ENCODE data around the gene EPHA4. TPM values are rescaled to one million over a fixed set of nuclear protein-coding genes. Genes with fewer than 3 reads are reported as not detected.

Gene EPHA4
- total RNA-seq, 1 donor from 2014 or later = 14.2 TPM

DNA sequence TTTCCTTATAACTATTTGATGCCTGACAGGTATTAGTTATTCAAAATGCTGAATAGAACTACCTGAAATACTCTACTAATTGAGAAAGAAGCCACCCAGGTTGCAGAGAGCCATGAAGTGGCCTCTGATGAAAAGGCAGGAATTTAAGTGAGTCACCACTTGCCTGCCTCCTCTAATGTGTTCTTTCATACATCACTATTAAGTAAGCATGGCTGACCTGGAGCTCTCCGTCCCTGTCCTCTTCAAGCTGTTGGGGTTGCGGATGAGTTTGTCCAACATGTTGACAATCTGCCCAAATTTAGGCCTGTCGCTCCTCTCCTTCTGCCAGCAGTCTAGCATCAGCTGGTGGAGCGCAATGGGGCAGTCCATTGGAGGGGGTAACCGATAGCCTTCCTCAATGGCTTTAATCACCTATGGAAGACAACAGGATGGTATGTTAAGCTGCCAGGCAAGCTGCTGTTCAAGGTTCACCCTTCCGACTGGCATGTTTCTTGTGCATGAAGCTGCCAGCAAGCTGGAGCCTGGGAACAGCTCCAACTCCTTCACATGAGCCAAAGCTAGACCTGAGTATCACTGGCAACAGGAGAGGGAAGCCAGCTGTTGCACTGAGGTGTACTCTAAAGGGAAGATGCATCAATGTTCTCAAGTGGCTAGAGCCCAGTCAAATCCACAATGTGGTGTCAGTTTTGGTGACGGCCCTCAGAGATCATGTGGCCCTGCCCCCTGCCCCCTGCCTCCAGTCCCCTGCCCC is 142.2 kb downstream of the EPHA4 start:
- DNase-seq (ENCODE audit: missing footprints) (no peak), ATAC-seq (peak; percentile 44)
- intact Hi-C loops (cut with DNase I) = no loop called here

DNA sequence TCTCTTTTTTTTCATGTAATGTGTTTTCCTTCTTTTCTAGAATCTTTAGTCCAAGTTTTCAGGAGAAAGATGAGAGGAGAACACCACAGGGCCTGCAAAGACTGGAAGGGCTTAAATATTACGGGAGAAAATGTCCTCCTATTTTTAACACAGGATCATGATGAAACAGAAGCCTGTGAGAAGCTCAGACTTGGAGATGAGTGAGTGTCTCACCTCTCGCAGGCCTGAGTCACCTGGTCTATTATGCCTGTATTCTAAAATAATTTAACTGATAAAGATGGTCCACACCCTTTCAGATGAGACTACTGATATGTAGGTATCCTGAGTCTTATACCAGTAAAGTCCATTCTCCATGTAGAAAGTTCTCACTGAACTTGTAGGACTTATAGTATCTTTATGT is 143.2 kb downstream of the EPHA4 start:
- DNase-seq (ENCODE audit: missing footprints) (no peak), ATAC-seq (no peak)
- intact Hi-C loops (cut with DNase I) = no loop called here

DNA sequence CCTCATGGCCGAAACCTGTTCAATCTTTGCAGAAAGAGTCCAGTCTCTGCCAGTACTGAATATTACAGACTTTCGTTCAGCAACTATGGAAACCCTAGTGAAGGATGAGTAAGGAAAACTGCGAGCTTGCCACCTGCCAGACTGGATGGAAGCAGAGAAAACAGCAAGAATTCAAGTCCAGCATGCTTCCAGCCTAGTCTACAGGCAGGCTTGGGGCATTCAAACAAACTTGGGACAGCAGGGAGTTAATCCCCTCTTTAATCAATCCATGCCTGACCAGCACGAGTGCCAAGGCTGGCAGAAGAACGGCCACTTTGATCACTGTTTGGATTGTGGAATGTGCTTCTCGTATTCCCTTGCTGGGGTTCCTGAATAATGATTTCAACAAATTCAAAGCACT is 145.2 kb downstream of the EPHA4 start:
- intact Hi-C loops (cut with DNase I) = no loop called here
- no peak for ATAC-seq
- DNase-seq (ENCODE audit: missing footprints) = no peak

DNA sequence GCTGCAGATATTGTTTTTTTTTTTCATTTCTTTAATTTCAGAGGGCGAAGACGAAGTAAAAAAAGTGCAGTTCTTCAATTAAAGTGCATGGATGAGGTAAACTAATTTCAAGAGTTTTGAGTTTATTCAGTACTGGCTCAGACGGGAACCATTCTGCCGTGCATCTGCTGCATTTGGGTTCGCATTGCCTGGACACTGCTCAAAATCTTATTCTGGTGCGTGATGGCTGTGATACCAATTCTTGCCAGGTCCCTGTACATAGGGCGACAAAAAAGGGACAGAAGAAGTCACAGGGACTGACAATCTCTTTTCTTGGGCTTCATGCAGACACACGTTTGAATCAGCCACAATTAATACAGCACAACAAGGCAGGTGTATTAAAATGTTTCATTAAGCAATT is 146.2 kb downstream of the EPHA4 start:
- no peak for ATAC-seq
- intact Hi-C loops (cut with DNase I) = no loop called here
- no peak for DNase-seq (ENCODE audit: missing footprints)

DNA sequence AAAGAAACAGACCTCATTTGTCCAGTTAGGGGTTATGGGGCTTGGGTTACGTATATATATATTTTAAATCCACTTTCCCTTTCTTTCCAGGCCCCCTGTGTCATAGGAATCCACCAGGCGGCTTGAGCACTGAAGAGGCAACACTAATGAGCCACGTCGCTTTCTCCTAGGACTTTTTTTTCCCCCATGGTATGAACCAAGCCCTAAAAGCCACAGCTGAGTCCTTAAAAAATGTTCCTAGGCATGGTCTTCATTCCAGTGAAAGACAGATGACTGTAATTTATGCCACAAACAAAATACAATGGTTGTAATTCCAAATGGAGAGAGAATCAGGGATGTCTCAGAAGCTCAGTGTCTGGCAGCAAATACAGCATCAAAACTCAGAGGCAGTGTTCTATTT is 146.8 kb downstream of the EPHA4 start:
- ATAC-seq = no peak
- intact Hi-C loops (cut with DNase I) = no loop called here
- no peak for DNase-seq (ENCODE audit: missing footprints)

DNA sequence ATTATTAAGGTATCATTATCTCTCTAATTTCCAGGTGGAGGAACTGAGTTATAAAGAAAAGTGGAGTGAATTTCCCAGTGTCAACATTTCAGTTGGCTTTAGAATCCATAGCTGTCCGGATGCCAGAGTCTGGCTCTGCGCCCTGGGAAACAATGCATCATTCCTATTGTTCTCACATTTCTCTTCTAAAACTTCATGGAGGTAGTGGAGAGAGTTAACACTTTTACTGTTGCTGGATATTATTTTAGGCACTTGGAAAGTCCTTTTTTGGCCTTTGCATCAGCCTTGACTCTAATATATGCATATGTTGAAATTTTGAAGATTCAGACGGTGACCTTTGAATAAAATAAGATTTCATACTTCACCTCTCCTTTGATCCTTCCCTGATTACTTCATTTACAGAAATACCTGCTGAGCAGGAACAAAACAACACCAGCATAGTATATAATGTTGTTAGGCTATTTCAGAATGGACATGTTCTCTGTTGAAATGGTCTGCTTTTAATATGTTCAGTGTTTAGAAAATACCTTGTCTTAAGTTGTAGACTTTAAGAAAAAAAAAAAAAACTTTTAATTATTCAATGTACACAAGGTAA is 148.8 kb downstream of the EPHA4 start:
- intact Hi-C loops (cut with DNase I) = loop anchor here (2.0 to 5.0 kb wide), 2 partner anchors 149 to 195 kb away; partner anchors contain the start of gene EPHA4
- ATAC-seq = no peak

DNA sequence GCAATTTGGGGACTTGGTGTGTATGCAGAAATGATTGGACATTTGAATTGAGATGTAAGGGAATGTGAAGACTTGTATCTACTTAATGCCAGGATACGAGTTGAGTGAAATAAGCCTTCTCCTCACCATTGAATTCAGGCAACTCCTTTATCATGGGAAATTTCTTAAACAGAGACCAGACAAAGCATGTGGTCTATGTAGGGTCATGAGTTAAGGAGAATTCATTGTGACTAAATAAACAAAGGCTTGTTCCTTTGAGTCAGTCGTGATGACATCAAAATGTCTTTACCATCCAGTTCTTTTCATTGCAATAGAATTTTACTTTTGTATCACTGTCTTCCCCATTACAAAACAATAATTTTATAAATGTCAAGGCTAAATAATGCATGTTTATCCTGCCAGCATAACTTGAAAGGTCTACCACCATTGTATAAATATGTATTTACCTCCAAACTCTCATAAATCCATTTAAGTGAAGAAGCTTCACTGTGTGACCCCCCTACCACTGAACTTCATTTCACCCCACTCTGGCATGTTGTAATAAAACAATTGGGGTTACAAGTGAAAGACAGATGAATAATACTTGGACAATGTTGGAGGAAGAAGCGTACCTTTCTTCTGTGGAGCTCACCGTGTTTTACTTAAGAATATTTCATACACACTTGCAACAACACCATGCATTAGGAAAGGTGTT is 149.4 kb downstream of the EPHA4 start:
- ATAC-seq (no peak), DNase-seq (ENCODE audit: missing footprints) (no peak)
- intact Hi-C loops (cut with DNase I) = loop anchor here (2.0 to 5.0 kb wide), 2 partner anchors 150 to 194 kb away; partner anchors contain the start of gene EPHA4

More for the DNA sequence above, 148.8 kb downstream of the EPHA4 start:
- no peak for DNase-seq (ENCODE audit: missing footprints)

DNA sequence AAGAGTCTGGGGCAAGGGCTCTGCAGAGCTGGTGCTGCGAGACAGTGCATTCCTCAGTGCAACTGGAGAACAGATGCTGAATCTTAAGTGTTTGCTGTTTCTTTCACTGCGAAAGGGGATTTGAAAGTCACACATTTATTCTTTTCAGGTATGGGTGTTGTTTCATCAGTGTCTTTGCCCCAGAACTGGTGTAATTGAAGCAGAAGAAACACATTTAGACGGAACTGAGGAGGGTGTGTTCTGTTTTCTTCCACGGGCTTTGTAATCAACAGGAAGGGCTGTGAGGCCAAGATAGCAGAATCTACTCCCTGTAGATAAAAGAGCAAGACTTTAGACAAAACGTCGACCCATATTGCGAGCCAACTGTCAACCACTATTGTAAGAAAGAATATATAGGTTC is 151.9 kb downstream of the EPHA4 start:
- DNase-seq (ENCODE audit: missing footprints) (no peak), ATAC-seq (no peak)
- intact Hi-C loops (cut with DNase I) = loop anchor here (5.0 kb wide), 1 partner anchor 152 kb away; the partner anchor contains the start of gene EPHA4

DNA sequence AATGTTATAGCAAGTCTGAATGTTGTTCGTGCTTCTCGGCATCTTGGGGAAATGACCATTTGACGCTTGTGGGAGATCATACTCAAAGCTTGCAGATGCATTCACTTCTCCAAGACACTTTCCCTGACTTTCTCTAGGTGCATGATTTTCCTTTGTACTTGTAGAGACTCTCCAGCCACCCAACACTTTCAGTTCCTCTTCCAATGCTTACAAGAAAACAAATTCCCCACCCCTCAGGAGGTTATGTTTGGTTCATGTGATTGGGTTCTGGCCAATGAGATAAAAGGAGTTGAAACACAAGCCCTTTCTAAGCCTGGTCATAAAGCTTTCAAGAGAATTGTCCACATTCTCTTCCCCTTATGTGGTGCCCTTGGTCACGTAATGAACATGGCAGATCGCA is 156.3 kb downstream of the EPHA4 start:
- DNase-seq (ENCODE audit: missing footprints) = no peak
- intact Hi-C loops (cut with DNase I) = no loop called here

DNA sequence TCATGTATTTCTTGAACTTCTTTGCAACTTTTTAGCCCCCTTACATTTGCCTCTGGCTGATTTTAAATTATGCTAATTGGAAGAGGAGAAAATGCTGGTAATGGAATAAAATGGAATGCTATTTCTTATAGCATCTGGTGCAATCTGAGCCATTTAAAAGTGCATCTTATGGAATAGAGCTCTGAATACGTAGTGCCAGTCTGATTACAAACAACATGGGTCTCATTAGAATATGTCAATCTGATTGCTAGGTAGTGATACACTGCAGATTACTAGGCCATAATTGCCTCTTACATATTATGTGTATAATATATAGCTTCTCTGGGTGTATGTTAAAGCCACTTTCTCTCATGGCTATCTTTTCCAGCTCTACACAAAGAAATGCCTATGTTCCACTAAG is 159.1 kb downstream of the EPHA4 start:
- DNase-seq (ENCODE audit: missing footprints) (no peak), ATAC-seq (no peak)
- intact Hi-C loops (cut with DNase I) = no loop called here

More for the DNA sequence above, 156.3 kb downstream of the EPHA4 start:
- ATAC-seq = no peak

DNA sequence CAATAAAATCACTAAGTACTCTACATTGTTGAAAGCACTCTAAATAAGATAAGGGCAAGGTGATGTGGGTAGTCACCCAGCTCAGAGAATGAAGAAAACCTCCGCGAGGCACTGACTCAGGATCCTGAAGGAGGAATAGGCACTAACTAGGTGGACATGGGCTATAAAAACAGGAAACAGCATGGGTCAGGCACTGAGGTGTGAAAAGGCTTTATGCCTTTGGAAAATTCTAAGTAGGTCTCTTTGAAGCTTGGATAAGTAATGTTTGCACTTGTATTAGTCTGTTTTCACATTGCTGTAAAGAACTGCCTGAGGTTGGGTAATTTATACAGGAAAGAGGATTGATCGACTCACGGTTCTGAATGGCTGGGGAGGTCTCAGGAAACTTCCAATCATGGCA is 161.6 kb downstream of the EPHA4 start:
- ATAC-seq (no peak), DNase-seq (ENCODE audit: missing footprints) (no peak)
- intact Hi-C loops (cut with DNase I) = no loop called here

DNA sequence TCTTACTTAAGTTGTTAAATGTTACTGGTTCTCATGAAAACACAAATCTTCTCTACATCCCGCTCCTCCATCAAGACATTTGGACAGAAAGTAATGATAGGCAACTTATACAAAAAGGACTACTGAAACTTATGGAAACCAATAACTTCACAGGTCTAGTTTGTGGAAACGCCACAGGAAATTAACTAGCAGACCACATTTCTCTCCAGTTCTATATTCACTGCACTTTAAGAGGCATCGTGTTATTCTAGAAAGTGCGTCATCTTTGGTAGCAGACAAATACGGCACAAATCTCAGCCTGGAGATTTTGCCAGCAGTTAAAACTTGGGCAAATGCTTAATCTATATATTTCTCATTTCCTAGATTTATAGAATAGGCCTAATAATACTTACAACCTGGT is 164.3 kb downstream of the EPHA4 start:
- DNase-seq (ENCODE audit: missing footprints) = no peak
- intact Hi-C loops (cut with DNase I) = no loop called here
- no peak for ATAC-seq

DNA sequence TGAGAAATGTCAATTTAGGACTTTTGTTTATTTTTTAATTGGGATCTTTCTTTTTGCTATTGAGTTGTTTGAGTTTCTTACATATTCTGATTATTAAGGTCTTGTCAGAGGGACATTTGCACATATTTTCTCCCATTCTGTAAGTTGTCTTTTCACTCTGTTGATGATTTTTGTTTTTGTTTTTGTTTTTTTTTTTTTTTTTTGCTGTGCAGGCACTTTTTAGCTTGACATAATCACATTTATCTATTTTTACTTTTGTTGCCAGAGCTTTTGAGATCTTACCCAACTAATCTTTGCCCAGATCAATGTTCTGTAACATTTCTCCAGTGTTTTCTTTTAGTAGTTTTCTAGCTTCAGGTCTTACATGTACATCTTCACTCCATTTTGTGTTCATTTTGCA is 166.6 kb downstream of the EPHA4 start:
- intact Hi-C loops (cut with DNase I) = no loop called here
- no peak for ATAC-seq
- no peak for DNase-seq (ENCODE audit: missing footprints)

DNA sequence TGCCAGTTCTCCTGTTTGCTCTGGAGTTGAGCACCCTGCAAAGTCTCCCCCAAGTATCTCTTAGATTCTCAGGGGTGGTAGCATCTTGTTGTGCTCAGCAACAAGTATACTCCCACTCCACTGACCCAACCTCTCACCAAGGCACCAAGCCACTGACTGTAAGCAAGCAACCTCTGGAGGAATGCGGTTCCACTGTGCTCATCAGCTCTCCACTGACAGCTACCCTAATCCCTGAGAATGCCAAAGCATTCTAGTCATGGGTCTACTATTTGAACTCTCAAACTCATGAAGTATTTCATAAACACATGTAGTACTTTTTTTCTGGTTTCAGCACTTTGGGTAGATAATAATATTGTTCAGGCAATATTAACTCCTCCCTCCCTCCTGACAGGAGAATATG is 170.0 kb downstream of the EPHA4 start:
- no peak for DNase-seq (ENCODE audit: missing footprints)
- no peak for ATAC-seq
- intact Hi-C loops (cut with DNase I) = no loop called here

DNA sequence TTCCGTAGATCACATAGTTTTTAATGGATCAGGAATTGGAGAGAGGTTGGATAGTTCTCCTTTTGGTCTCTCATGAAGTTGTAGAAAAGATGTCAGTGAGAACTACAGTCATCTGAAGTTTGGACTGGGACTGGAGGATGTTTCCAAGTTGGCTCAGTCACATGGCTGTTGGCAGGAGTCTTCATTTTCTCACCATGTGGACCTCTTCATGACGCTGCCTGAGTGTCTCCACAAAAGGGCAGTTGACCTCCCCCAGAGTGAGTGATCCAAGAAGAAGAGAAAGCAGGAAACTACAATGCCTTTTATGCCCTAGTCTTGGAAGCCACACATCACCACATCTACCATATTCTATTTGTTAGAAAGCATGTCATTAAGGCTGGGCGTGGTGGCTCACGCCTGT is 171.7 kb downstream of the EPHA4 start:
- DNase-seq (ENCODE audit: missing footprints) = no peak
- intact Hi-C loops (cut with DNase I) = no loop called here
- no peak for ATAC-seq

DNA sequence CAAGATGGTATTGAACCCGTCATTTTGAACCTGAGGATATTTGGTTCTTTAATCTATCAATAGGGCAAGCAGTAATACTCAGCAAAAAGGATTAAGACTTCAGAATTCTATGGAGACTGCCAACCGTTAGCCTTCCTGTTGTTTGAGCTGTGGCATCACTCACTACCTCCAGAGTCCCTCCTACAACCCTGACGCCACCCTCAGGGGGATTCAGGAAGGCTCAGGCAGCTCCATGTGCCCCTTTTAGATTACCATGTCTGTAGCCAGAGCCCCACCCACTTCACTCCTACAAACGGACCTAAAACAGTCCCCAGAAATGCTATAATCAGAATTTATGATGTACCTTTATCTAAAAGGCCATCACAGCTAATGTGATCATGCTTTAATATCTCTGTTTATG is 172.9 kb downstream of the EPHA4 start:
- ATAC-seq (no peak), DNase-seq (ENCODE audit: missing footprints) (no peak)
- intact Hi-C loops (cut with DNase I) = no loop called here

DNA sequence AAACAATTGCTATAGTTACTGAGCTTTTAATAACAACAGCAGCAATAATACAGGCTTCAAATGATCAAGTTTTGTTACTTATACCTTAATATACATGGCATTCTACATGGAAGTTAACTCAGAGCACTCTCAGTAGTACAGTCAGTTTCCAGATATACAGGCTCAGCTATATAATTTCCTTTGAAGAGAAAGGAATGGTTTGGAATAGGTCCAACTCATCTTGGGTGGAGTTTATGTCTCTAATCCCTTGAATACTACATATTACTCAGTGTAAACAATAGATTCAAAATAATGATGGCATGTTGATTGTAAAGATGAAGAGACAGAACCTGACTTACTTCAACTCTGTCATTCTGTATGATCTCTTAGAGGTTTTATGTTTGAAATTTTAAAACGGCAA is 174.9 kb downstream of the EPHA4 start:
- DNase-seq (ENCODE audit: missing footprints) (no peak), ATAC-seq (no peak)
- intact Hi-C loops (cut with DNase I) = no loop called here

DNA sequence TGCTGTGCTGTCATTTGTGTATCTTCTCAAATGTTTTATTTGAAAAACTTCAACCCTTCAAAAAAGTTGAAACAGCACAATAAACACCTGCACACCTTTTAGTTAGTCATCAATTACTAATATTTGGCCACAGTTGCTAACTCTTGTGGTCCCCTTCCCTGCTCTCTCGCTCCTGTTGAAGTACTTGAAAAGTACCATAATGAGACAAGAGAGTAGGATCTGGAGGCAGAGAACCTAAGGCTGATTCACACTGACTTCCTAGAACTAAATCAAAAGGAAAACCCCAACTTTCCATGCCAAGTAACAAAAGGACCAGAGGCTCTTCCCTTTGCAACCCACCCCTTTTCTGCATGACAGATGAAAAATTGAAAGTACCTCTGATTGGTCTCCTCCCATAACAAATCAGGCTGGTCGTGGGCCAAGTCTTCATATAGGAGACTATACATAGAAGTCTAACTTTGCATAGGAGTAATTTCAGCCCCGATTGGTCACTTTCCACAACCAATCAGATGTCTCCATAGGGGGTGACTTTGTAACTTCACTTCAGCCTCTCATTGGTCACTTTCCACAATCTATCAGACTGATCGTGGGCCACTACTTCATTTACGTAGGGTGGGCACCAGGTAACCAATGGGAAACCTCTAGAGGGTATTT is 179.7 kb downstream of the EPHA4 start:
- DNase-seq (ENCODE audit: missing footprints) (no peak), ATAC-seq (no peak)
- intact Hi-C loops (cut with DNase I) = no loop called here

DNA sequence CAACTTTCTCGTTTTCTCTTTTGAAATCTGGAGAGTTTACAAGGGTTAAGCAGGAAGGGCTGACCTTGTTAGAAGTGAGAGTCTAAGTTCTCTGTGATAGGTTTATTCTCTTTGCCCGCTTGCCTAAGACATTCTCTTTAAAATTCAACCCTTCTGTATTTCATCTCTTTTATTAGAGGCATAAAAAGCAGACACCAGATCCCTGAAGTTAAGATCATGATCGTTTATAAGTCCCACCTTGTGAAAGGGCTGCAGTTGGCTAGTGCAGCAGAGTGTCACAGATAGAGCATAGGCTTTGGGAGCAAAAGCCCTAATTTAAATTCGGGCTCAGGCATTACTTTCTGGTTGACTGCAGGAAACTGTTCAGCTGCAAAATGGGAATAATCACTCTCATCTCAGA is 181.2 kb downstream of the EPHA4 start:
- no peak for DNase-seq (ENCODE audit: missing footprints)
- intact Hi-C loops (cut with DNase I) = no loop called here
- ATAC-seq = no peak

DNA sequence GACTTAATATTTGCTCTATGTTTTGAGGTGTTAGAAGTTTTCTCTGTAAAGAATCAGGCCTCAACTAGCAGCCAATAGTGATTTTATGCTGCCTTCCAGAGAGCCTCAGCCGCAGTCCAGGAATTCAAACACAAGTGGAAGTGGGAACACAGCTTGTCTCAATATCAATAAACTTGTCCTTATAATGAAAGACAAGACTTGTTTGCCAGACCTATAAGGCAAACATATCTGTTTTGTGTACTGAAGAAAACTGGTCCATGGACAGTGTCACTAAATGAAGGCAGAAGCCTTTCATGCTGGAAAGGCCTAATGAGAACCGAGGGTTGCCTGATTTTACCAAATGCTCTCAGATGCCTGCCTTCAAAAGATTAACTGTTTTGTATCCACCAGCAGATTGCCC is 182.2 kb downstream of the EPHA4 start:
- DNase-seq (ENCODE audit: missing footprints) (no peak), ATAC-seq (no peak)
- intact Hi-C loops (cut with DNase I) = no loop called here

All from Right ventricle myocardium inferior (tissue), 1 donor.